Mucosa of descending colon (tissue), 3 donors: Measurements from ENCODE around the gene MTA1. TPM values are rescaled to one million over a fixed set of nuclear protein-coding genes. Genes with fewer than 3 reads are reported as not detected.

Experiments
- ATAC-seq: fragments of 200-7000 bp; cut with Tn5 transposase; one replicate; pipeline ENCODE4 v1.9.1; 2020; ENCODE audit warnings: mild to moderate bottlenecking, moderate library complexity
- DNase-seq, 3 donors: peaks; one replicate each; pipeline ENCODE4 v3.0.0-alpha.2; 2020
- H3K36me3 ChIP-seq: fragments of 200-600 bp; one replicate; pipeline ENCODE4 v1.8.0; 2021; ENCODE audit warnings: low read depth, mild to moderate bottlenecking
- H3K4me1 ChIP-seq: fragments of 200-600 bp; one replicate; pipeline ENCODE4 v1.8.0; 2021; ENCODE audit warnings: low read depth, mild to moderate bottlenecking
- H3K4me3 ChIP-seq: fragments of 200-600 bp; one replicate; pipeline ENCODE4 v1.8.0; 2021; ENCODE audit warnings: mild to moderate bottlenecking
- H3K9me3 ChIP-seq: fragments of 200-600 bp; one replicate; pipeline ENCODE4 v1.8.0; 2021; ENCODE audit warnings: mild to moderate bottlenecking
- CTCF ChIP-seq: fragments of 200-600 bp; IDR thresholded peaks from one replicate; pipeline ENCODE4 v1.8.0; 2022; ENCODE audit warnings: antibody characterized with exemption, mild to moderate bottlenecking
- intact Hi-C, 2 donors: fragments of 100-400 bp; cut with DNase I in 1 of 2; cut with micrococcal nuclease in 1 of 2; formaldehyde crosslinking; loops; one replicate each; pipeline versions ENCODE4 v1.11.0 to v1.11.1; 2022; cut with DNase I, micrococcal nuclease
- total RNA-seq, 3 donors: library from RNA; stranded (reverse); fragmentation: NEBNext Ultra II Directional in 2 of 3; extraction: Animal tissue kit (Norgen Biotek cat#: 25700) in 2 of 3; gene quantifications; one replicate each; pipeline versions ENCODE4 v1.2.1 to v1.2.4, GENCODE V29; 2021 to 2023
- donor health status: DM: no; HTN: no; CAD: no; lungs with moderate emphysema.
- donor health status: DM: no; HTN: no; CAD: no.
- donor health status: DM: no; HTN: yes; CAD: no.

The MTA1 gene
- total RNA-seq, 3 donors from 2014 or later, result 76.4 to 105 (median 79.7) TPM

- no peaks in the 10 kb centered on the region for H3K36me3 ChIP-seq
- DNase-seq, result peak in 1 of 3 donors; percentile 38
- H3K9me3 ChIP-seq, result no peaks in the 10 kb centered on the region
- H3K4me1 ChIP-seq, result no peaks in the 10 kb centered on the region
- no peak for ATAC-seq
- intact Hi-C loops, result loop anchor here in 1 of 2 donors (10.0 kb wide), 1 partner anchor 80 kb away; the partner anchor contains the start of gene TMEM121
- H3K4me3 ChIP-seq, result no peak overlapping the region
- no peak for TF ChIP-seq CTCF
Measured at GRCh38 chr14:105444859-105445258, 25.2 kb downstream of the MTA1 start.

- Histone ChIP-seq H3K36me3 (no peaks in the 10 kb centered on the region), H3K9me3 (no peaks in the 10 kb centered on the region), H3K4me3 (no peak overlapping the region), H3K4me1 (no peaks in the 10 kb centered on the region)
- intact Hi-C loops, result loop anchor here in 1 of 2 donors (10.0 kb wide), 1 partner anchor 80 kb away; the partner anchor contains the start of gene TMEM121
- ATAC-seq (no peak), DNase-seq (peak in 1 of 3 donors; percentile 43)
- TF ChIP-seq CTCF, result no peak
Measured at GRCh38 chr14:105445290-105445689, 25.7 kb downstream of the MTA1 start.

- intact Hi-C loops, result loop anchor here in 1 of 2 donors (10.0 kb wide), 1 partner anchor 79 kb away; the partner anchor contains the start of gene TMEM121
Measured at GRCh38 chr14:105445901-105446845, 26.5 kb downstream of the MTA1 start.

GRCh38 chr14:105446971-105447370 is 27.3 kb downstream of the MTA1 start:
- H3K36me3 ChIP-seq, result no peaks in the 10 kb centered on the region
- no peak for ATAC-seq
- H3K4me3 ChIP-seq, result no peak overlapping the region
- DNase-seq, result peak in 1 of 3 donors; percentile 42
- H3K4me1 ChIP-seq, result no peaks in the 10 kb centered on the region
- H3K9me3 ChIP-seq, result no peaks in the 10 kb centered on the region
- intact Hi-C loops, result loop anchor here in 1 of 2 donors (10.0 kb wide), 1 partner anchor 78 kb away; the partner anchor contains the start of gene TMEM121
- TF ChIP-seq CTCF, result no peak

More at GRCh38 chr14:105445901-105446845, 26.5 kb downstream of the MTA1 start:
- ATAC-seq (no peak), DNase-seq (peak in 1 of 3 donors; percentile 36)
- Histone ChIP-seq H3K9me3 (no peaks in the 10 kb centered on the region), H3K4me3 (no peak overlapping the region), H3K4me1 (no peaks in the 10 kb centered on the region), H3K36me3 (no peaks in the 10 kb centered on the region)
- no peak for TF ChIP-seq CTCF

- DNase-seq, result peak in 1 of 3 donors; percentile 41
- TF ChIP-seq CTCF, result no peak
- intact Hi-C loops, result loop anchor here in 1 of 2 donors (10.0 kb wide), 1 partner anchor 77 kb away; the partner anchor contains the start of gene TMEM121
- no peak overlapping the region for H3K4me3 ChIP-seq
- ATAC-seq, result no peak
- no peaks in the 10 kb centered on the region for H3K4me1 ChIP-seq
- H3K36me3 ChIP-seq, result no peaks in the 10 kb centered on the region
- no peaks in the 10 kb centered on the region for H3K9me3 ChIP-seq
Measured at GRCh38 chr14:105447651-105448640, 28.3 kb downstream of the MTA1 start.
